AG04449 (cell line): Measurements from ENCODE around the gene PXDC1.

ENCODE experiments used
- CTCF ChIA-PET: fragments of 350-600 bp; formaldehyde crosslinking; extraction: SDS; loops from one replicate; lab custom pipeline; 2021; ENCODE audit warnings: antibody characterized with exemption; lab: Yijun Ruan, JAX
- POLR2A ChIA-PET: fragments of 400-600, 350-600 bp; formaldehyde crosslinking; extraction: SDS; loops from one replicate; lab custom pipeline; 2020; ENCODE audit warnings: antibody characterized with exemption, inconsistent platforms; lab: Yijun Ruan, JAX
- DNase-seq: peaks from one replicate; pipeline ENCODE4 v3.0.0-alpha.2; 2010; ENCODE audit warnings: low read depth, low spot score
- H3K4me3 ChIP-seq: 2 replicates; pipeline ENCODE4 v1.5.1; 2011; ENCODE audit warnings: low read depth, mild to moderate bottlenecking, control low read depth, low read length
- TF ChIP-seq, protein P1 (sequence below): IDR thresholded peaks from one replicate; pipeline ENCODE4 v1.5.1; 2011; ENCODE audit warnings: mild to moderate bottlenecking, moderate library complexity, low read length, control low read depth, inconsistent platforms; ENCODE audit not compliant: insufficient read depth; ENCODE audit errors: missing control alignments

Gene PXDC1

DNA sequence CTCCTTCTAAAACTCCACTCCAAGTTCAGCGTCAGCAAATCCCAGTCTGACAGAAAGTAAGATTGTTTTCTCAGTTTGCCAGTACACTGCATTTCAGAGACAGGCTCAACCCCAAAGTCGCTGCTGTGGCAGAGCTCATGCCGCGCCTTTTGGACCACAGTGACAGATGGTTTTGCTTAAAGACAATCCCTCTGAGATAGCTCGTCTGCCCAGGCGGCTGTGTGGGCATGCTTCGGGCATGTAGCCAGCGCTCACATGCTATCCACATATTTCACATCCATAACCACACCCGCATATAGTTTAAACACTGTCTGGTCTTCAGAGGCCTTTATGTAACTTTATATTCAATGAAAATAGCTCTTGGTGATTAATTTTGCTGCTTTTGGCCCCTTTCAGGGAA lies 14.7 kb upstream of the PXDC1 start:
- no peak for DNase-seq
- ChIA-PET POLR2A (interaction anchor here (1.5 kb wide), 1 partner anchor 14 kb away, joined by 7 read pairs; the partner anchor contains the start of gene PXDC1), CTCF (interaction anchor here (1.0 to 1.9 kb wide), 4 partner anchors 11 to 83 kb away, joined by 3 to 5 read pairs (median 4); partner anchors contain the start of gene FAM50B)
- TF ChIP-seq, protein P1, sequence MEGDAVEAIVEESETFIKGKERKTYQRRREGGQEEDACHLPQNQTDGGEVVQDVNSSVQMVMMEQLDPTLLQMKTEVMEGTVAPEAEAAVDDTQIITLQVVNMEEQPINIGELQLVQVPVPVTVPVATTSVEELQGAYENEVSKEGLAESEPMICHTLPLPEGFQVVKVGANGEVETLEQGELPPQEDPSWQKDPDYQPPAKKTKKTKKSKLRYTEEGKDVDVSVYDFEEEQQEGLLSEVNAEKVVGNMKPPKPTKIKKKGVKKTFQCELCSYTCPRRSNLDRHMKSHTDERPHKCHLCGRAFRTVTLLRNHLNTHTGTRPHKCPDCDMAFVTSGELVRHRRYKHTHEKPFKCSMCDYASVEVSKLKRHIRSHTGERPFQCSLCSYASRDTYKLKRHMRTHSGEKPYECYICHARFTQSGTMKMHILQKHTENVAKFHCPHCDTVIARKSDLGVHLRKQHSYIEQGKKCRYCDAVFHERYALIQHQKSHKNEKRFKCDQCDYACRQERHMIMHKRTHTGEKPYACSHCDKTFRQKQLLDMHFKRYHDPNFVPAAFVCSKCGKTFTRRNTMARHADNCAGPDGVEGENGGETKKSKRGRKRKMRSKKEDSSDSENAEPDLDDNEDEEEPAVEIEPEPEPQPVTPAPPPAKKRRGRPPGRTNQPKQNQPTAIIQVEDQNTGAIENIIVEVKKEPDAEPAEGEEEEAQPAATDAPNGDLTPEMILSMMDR, result no peak
- no peak overlapping the region; the same call in 1 of the 2 replicates for H3K4me3 ChIP-seq

GRCh38 chr6:3765415-3765814 lies 13.9 kb upstream of the PXDC1 start:
- POLR2A ChIA-PET, result interaction anchor here (1.5 kb wide), 1 partner anchor 13 kb away, joined by 7 read pairs; the partner anchor contains the start of gene PXDC1
- no peak overlapping the region for H3K4me3 ChIP-seq
- TF ChIP-seq, protein P1, result no peak
- no peak for DNase-seq
- CTCF ChIA-PET, result interaction anchor here (0.5 kb wide), 1 partner anchor 83 kb away, joined by 3 read pairs; no protein-coding TSS in a partner anchor

GRCh38 chr6:3764516-3765335 lies 13.2 kb upstream of the PXDC1 start:
- ChIA-PET POLR2A (no interaction called here), CTCF (interaction anchor here (0.5 to 1.0 kb wide), 2 partner anchors 84 to 123 kb away, joined by 3 read pairs; no protein-coding TSS in a partner anchor)
- TF ChIP-seq, protein P1, result no peak
- H3K4me3 ChIP-seq, result no peak overlapping the region
- no peak for DNase-seq

DNA sequence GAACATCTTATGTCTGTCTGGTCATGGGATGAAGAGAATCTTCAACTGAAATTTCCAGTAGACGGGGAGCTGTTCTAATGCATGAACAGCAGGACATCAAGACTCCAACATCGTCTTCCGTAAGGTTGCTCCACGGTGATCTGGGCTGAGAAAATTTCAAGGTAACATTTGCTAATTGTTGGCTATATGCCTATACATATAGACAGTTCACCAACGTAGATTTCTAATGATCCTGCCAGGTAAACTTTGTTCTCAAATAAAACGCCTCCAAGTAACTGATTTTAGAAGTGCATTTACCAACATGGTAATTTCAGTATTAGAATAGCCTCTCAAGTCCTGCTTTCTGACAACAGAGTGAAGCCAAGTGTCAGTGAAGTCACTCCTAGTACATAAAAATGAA lies 11.3 kb upstream of the PXDC1 start:
- ChIA-PET CTCF (no interaction called here), POLR2A (no interaction called here)
- TF ChIP-seq, protein P1, result no peak
- DNase-seq, result no peak
- no peak overlapping the region for H3K4me3 ChIP-seq

- ChIA-PET CTCF (no interaction called here), POLR2A (no interaction called here)
- no peak overlapping the region for H3K4me3 ChIP-seq
- TF ChIP-seq, protein P1, result no peak
- DNase-seq, result no peak
Measured at GRCh38 chr6:3762359-3762758, 10.8 kb upstream of the PXDC1 start.

GRCh38 chr6:3761989-3762270 lies 10.4 kb upstream of the PXDC1 start:
- no peak overlapping the region for H3K4me3 ChIP-seq
- ChIA-PET CTCF (interaction anchor here (0.8 kb wide), 1 partner anchor 122 kb away, joined by 3 read pairs; no protein-coding TSS in a partner anchor), POLR2A (no interaction called here)
- TF ChIP-seq, protein P1, result no peak
- no peak for DNase-seq
